A549 treated with Hydrocortisone at 1 μM for 4 hours (cell line): ENCODE measurements around the gene KCNN3. TPM values are rescaled to one million over a fixed set of nuclear protein-coding genes. Genes with fewer than 3 reads are reported as not detected.

Source experiments
- total RNA-seq: library from RNA; stranded (reverse); fragments of 200-300 nt; extraction: Qiagen RNA extraction; gene quantifications from 5 replicates; pipeline ENCODE4 v1.2.3, GENCODE V29; 2022

KCNN3 gene
- total RNA-seq: 0.01 to 0.03 TPM (median 0.02 TPM) in 4 of 5 replicates, not detected in the other

DNA sequence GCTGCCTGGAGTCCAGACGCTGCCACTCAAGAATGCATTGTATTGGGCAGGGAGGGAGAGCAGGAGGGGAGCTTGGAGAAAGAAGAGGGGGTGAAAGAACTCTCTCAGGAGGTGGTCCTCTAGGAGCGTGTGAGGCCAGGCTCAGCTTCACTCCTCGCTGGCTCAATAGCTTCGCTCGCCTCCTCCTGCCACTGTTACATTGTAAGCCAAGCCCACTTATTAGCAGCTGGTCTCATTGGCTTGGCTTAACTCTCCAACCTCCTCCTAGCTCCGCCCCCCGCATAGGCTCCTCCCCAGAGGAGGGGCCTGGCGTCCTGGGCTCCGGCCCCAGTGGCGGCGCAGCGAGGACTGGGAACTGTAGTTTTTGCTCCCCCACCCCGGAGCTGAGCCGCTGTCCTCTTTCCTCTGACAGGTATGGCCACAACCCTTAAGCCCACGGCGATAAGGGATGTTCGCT is at the start of gene KCNN3:
Gene KCNN3 (minus strand): TSS at position 167 of the 457 bp plus-strand sequence. CDS start 317 bp downstream, outside the sequence.

Other genes starting within 250 kb of the KCNN3 start
- gene PMVK, start 66.4 kb upstream of the KCNN3 start, total RNA-seq: 42.1 to 48.4 TPM (median 43.6 TPM) in 5 replicates
- gene PBXIP1, start 85.8 kb upstream of the KCNN3 start, total RNA-seq: 13.1 to 16.1 TPM (median 14.7 TPM) in 5 replicates
- 20.1 to 24.8 TPM (median 23.2 TPM) in 5 replicates for gene PYGO2, start 91.5 kb upstream of the KCNN3 start, total RNA-seq
- 194 to 253 TPM (median 238 TPM) in 5 replicates for gene SHC1, start 100.5 kb upstream of the KCNN3 start, total RNA-seq
- 311 to 367 TPM (median 344 TPM) in 5 replicates for gene CKS1B, start 104.4 kb upstream of the KCNN3 start, total RNA-seq
- gene FLAD1, start 113.1 kb upstream of the KCNN3 start, total RNA-seq: 38.8 to 45.4 TPM (median 43.8 TPM) in 5 replicates
- gene LENEP, start 123.3 kb upstream of the KCNN3 start, total RNA-seq: not detected in 5 replicates
- 44.8 to 52.9 TPM (median 49.0 TPM) in 5 replicates for gene ZBTB7B, start 132.5 kb upstream of the KCNN3 start, total RNA-seq
- 0.37 to 0.77 TPM (median 0.52 TPM) in 5 replicates for gene DCST2, start 163.5 kb upstream of the KCNN3 start, total RNA-seq
- gene DCST1, start 163.5 kb upstream of the KCNN3 start, total RNA-seq: 0.07 to 0.08 TPM in 2 of 5 replicates, not detected in the others
- 84.2 to 106 TPM (median 101 TPM) in 5 replicates for gene ADAM15, start 181.0 kb upstream of the KCNN3 start, total RNA-seq
- gene EFNA4, start 193.5 kb upstream of the KCNN3 start, total RNA-seq: 12.3 to 15.4 TPM (median 13.0 TPM) in 5 replicates
- gene EFNA3, start 208.6 kb upstream of the KCNN3 start, total RNA-seq: 9.7 to 11.7 TPM (median 11.6 TPM) in 5 replicates